ENCODE data around the gene SEC16A.

DNA sequence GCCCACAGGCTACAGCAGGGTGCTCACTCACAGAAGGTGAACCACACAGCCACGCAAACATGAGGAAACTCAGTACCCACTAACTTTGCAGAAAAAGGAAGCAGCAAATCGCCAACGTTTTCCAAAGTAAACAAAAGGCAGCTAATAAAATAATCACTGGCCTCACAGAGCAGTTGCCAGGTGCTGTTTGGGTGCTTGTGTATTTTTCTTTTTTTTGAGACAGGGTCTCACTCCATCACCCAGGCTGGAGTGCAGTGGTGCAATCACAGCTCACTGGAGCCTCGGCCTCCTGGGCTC is 86.7 kb downstream of the SEC16A start:
- no peak for TF ChIP-seq POLR2AphosphoS5 (IDR thresholded peaks at IDR 0.05; ENCODE audit: borderline replicate concordance, low read depth, low read length)
- TF ChIP-seq EZH2 (IDR thresholded peaks at IDR 0.05), result no peak

Data from SK-N-MC (cell line).